ENCODE results near the gene DNAH6.
"Not testable (repeated sequence)": the region's sequence is repeated elsewhere in the genome, so short reads cannot be mapped to it uniquely, and the experiment has no call there.

DNAH6 gene

GRCh38 chr2:84498150-84498799, 18.0 kb upstream of the DNAH6 start:
- no peak for DNase-seq (ENCODE audit: low read depth in 4 of 4, low spot score in 1 of 4)

- not testable (repeated sequence) for DNase-seq (ENCODE audit: low read depth in 4 of 4, low spot score in 1 of 4)
Observed at GRCh38 chr2:84511024-84511423, 5.3 kb upstream of the DNAH6 start.

GRCh38 chr2:84515788-84516187, 510 bp upstream of the DNAH6 start:
- DNase-seq (ENCODE audit: low read depth in 4 of 4, low spot score in 1 of 4) = no peak

GRCh38 chr2:84519332-84519957, 3.1 kb downstream of the DNAH6 start:
- no peak for DNase-seq (ENCODE audit: low read depth in 4 of 4, low spot score in 1 of 4)

GRCh38 chr2:84526562-84526961, 10.3 kb downstream of the DNAH6 start:
- DNase-seq (ENCODE audit: low read depth in 4 of 4, low spot score in 1 of 4) = no peak

- no peak for DNase-seq (ENCODE audit: low read depth in 4 of 4, low spot score in 1 of 4)
Observed at GRCh38 chr2:84527137-84528129, 11.1 kb downstream of the DNAH6 start.

GRCh38 chr2:84532291-84532690, 16.0 kb downstream of the DNAH6 start:
- no peak for DNase-seq (ENCODE audit: low read depth in 4 of 4, low spot score in 1 of 4)

- no peak for DNase-seq (ENCODE audit: low read depth in 4 of 4, low spot score in 1 of 4)
Observed at GRCh38 chr2:84534225-84534624, 17.9 kb downstream of the DNAH6 start.

GRCh38 chr2:84537251-84537650, 21.0 kb downstream of the DNAH6 start:
- DNase-seq (ENCODE audit: low read depth in 4 of 4, low spot score in 1 of 4) = no peak

- DNase-seq (ENCODE audit: low read depth in 4 of 4, low spot score in 1 of 4) = no peak
Observed at GRCh38 chr2:84539729-84540128, 23.4 kb downstream of the DNAH6 start.

GRCh38 chr2:84545005-84545404, 28.7 kb downstream of the DNAH6 start:
- no peak for DNase-seq (ENCODE audit: low read depth in 4 of 4, low spot score in 1 of 4)

- no peak for DNase-seq (ENCODE audit: low read depth in 4 of 4, low spot score in 1 of 4)
Observed at GRCh38 chr2:84546551-84546950, 30.3 kb downstream of the DNAH6 start.

GRCh38 chr2:84548303-84548702, 32.0 kb downstream of the DNAH6 start:
- no peak for DNase-seq (ENCODE audit: low read depth in 4 of 4, low spot score in 1 of 4)

- DNase-seq (ENCODE audit: low read depth in 4 of 4, low spot score in 1 of 4) = no peak
Observed at GRCh38 chr2:84550916-84551315, 34.6 kb downstream of the DNAH6 start.

GRCh38 chr2:84551526-84551925, 35.2 kb downstream of the DNAH6 start:
- not testable (repeated sequence) for DNase-seq (ENCODE audit: low read depth in 4 of 4, low spot score in 1 of 4)

- no peak for DNase-seq (ENCODE audit: low read depth in 4 of 4, low spot score in 1 of 4)
Observed at GRCh38 chr2:84556190-84556589, 39.9 kb downstream of the DNAH6 start.

GRCh38 chr2:84559838-84560237, 43.5 kb downstream of the DNAH6 start:
- DNase-seq (ENCODE audit: low read depth in 4 of 4, low spot score in 1 of 4) = no peak

GRCh38 chr2:84579661-84580060, 63.4 kb downstream of the DNAH6 start:
- DNase-seq (ENCODE audit: low read depth in 4 of 4, low spot score in 1 of 4) = no peak

GRCh38 chr2:84603911-84604310, 87.6 kb downstream of the DNAH6 start:
- no peak for DNase-seq (ENCODE audit: low read depth in 4 of 4, low spot score in 1 of 4)

GRCh38 chr2:84613082-84613481, 96.8 kb downstream of the DNAH6 start:
- DNase-seq (ENCODE audit: low read depth in 4 of 4, low spot score in 1 of 4) = no peak

GRCh38 chr2:84619794-84620371, 103.6 kb downstream of the DNAH6 start:
- no peak for DNase-seq (ENCODE audit: low read depth in 4 of 4, low spot score in 1 of 4)
